ENCODE data around the gene LUC7L3.

LUC7L3 gene

DNA sequence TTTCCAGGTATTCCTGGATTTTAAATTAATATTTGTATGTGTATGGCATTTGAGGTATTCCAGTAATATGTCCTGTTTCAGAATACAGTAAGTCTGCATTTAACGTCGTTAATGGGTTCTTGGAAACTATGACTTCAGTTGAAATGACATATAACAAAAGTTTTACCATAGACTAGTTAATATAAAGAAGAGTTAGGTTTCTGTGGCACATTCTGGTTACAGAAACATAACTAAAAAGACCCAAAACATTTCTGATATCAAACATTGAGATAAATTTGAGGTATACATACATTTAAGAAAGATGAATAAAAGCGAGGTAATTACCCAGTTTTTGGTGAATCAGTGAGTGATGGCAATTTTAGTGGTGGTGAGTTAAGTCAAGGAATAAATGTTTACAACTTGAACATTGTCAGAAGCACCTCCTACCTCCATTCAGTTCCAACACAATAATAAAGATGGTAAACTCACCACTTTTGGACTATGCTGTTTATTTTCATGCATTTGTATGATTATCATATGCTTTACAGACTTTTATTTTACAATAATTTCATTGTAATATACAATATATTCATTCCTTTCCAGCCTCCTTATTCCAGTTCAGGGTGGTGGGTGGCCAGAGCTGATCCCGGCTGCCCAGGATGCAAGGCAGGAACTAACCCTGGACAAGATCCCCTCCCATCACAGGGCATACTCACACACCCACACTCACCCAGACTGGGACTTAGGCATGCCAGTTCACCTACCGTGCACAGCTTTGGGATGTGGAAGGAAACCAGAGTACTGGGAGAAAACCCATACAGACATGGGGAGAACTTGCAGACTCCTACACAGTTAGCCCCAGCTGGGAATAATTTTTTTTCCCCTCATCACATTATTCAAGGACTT is 9.7 kb downstream of the LUC7L3 start:
- no peak for DNase-seq (ENCODE audit: low read depth)
- no peak overlapping the region for H3K4me3 ChIP-seq (ENCODE audit: low read depth, low read length)
- TF ChIP-seq, protein P1, sequence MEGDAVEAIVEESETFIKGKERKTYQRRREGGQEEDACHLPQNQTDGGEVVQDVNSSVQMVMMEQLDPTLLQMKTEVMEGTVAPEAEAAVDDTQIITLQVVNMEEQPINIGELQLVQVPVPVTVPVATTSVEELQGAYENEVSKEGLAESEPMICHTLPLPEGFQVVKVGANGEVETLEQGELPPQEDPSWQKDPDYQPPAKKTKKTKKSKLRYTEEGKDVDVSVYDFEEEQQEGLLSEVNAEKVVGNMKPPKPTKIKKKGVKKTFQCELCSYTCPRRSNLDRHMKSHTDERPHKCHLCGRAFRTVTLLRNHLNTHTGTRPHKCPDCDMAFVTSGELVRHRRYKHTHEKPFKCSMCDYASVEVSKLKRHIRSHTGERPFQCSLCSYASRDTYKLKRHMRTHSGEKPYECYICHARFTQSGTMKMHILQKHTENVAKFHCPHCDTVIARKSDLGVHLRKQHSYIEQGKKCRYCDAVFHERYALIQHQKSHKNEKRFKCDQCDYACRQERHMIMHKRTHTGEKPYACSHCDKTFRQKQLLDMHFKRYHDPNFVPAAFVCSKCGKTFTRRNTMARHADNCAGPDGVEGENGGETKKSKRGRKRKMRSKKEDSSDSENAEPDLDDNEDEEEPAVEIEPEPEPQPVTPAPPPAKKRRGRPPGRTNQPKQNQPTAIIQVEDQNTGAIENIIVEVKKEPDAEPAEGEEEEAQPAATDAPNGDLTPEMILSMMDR (conservative IDR thresholded peaks at IDR 0.05; ENCODE audit: low read depth, low read length), result no peak

DNA sequence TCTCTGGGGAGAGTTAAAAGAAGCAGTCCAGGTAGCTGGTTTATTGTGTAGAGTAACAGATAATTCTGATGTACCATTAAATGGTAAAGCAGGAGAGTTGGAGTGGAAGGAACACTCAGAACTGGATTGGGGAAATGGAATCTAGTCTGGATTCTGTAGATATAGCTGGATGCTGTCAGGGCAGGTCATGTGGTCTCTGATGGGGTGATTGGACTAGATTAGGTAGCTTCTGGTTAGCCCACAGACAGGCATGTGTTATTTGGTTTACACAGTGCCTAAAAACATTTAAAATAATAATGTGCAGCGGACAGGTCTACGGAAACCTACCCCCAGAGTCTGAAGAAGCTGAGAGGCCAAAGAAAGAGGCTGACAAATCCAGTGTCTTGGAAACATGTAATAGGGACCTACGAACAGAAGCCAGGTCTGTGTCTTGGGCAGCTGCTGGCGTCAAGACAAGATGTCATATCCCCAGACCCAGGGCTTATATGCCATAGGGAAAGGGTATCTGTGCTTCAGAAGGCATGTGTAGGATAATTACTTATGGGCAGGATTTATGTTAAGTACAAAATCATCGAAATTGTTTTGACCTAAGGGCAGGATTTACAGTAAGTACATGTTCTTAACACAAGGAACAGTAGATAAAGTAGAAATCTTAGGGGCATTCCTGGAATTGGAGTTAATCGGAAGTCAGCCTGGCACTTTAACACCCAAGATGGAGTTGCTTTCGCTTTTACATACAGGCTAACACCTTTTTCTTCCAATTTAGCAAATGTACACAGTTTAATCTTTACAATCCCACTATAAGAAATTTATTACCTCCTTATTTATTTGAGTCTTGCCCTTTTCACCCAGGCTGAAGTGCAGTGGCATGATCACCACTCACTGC is 12.4 kb downstream of the LUC7L3 start:
- TF ChIP-seq, protein P1 (conservative IDR thresholded peaks at IDR 0.05; ENCODE audit: low read depth, low read length), result no peak
- H3K4me3 ChIP-seq (ENCODE audit: low read depth, low read length), result no peak overlapping the region
- no peak for DNase-seq (ENCODE audit: low read depth)

DNA sequence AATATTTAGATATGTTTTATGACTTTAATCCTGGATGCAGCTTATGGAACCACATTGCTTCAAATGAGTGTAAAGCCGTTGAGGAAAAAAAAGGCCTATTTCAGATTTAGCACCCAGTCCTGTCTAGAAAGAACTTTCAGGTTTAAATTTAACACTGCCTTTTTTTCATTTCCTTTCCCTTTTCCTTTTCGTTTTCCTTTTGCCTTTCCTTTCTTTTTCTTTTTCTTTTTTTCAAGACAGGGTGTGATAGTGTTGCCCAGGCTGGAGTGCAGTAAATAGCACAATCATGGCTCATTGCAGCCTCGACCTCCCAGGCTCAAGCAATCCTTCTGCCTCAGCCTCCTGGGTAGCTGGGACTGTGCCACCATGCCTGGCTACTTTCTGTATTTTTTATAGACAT is 15.9 kb downstream of the LUC7L3 start:
- DNase-seq (ENCODE audit: low read depth), result no peak
- TF ChIP-seq, protein P1 (conservative IDR thresholded peaks at IDR 0.05; ENCODE audit: low read depth, low read length), result no peak
- H3K4me3 ChIP-seq (ENCODE audit: low read depth, low read length), result no peak overlapping the region

DNA sequence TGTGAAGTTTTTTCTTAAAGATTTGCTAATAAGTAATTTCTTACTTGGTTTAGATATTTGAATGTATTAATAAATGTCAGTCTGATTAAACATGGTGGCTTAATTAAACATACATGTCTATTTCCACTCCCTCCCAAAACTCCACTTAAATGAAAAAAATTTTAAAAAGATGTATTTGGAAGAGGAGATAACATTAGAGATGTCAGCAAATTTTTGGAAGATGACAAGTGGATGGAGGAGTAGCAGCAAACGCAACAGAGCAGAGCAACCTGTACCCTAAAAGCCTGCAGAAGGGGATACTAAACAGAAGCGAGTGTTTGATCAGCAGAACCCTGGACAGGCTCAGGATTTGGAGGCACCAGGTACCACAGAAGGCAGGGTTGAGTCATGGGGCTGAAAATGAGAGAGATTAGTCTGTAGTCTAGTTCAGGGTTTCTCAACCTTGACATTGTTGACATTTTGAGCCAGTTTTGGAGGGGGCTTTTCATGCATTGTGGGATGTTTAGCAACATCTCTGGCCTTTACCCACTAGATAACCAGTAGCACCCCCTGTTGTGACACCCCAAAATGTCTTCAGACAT is 17.8 kb downstream of the LUC7L3 start:
- TF ChIP-seq, protein P1 (conservative IDR thresholded peaks at IDR 0.05; ENCODE audit: low read depth, low read length), result no peak
- no peak for DNase-seq (ENCODE audit: low read depth)
- no peak overlapping the region for H3K4me3 ChIP-seq (ENCODE audit: low read depth, low read length)

DNA sequence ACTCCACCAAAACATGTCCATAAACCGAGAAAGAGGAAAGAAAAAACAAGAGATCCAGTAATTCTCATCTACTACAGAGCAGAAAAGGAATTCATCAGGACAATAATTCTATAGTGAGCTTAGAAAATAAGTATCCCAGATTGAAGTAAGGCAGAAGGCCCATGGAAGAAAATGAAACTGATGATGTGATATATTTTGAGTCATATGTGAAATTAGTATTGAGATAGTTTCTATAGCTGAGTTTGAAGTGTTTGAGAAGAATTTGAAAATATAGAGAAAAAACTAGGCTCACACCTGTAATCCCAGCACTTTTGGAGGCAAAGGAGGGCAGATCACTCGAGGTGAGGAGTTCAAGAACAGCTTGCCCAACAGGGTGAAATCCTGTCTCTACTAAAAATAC is 19.7 kb downstream of the LUC7L3 start:
- DNase-seq (ENCODE audit: low read depth), result no peak
- TF ChIP-seq, protein P1 (conservative IDR thresholded peaks at IDR 0.05; ENCODE audit: low read depth, low read length), result no peak
- H3K4me3 ChIP-seq (ENCODE audit: low read depth, low read length), result no peak overlapping the region

DNA sequence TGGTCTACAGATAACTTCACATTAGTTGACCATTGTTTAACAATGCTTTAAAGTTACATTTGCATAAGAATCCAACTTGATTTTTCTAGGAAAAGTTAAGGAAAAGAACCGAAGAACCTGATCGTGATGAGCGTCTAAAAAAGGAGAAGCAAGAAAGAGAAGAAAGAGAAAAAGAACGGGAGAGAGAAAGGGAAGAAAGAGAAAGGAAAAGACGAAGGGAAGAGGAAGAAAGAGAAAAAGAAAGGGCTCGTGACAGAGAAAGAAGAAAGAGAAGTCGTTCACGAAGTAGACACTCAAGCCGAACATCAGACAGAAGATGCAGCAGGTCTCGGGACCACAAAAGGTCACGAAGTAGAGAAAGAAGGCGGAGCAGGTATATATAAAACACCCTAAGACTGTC is 26.2 kb downstream of the LUC7L3 start:
- no peak for DNase-seq (ENCODE audit: low read depth)
- TF ChIP-seq, protein P1 (conservative IDR thresholded peaks at IDR 0.05; ENCODE audit: low read depth, low read length), result no peak
- no peak overlapping the region for H3K4me3 ChIP-seq (ENCODE audit: low read depth, low read length)
